ENCODE data around the gene KMO. TPM values are rescaled to one million over a fixed set of nuclear protein-coding genes. Genes with fewer than 3 reads are reported as not detected.

The KMO gene
- total RNA-seq (2014; rRNA removed; shearing (Covaris generic); ENCODE audit: low replicate concordance) = 2.8 and 5.8 TPM in 2 replicates

DNA sequence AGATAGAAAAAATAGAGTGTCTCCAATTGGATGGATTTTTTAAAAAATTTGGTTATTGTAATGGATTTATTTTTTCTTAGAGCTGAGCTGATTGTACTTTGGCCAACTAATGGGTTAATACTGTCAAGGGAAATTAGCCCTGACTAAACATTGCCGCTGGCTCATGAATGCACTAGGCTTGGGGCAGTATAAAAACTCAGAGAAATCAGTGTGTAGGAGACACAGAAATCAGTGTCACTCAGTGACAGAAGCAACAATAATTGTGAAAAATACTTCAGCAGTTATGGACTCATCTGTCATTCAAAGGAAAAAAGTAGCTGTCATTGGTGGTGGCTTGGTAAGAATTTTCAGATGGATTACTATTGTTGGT lies at the start of gene KMO:
TSS of gene KMO (plus strand) at position 217 of the 370 bp plus-strand sequence. CDS start at position 284, 67 bp downstream.
- Histone ChIP-seq H3K4me3 (ENCODE audit: low read length) (peak within 1 kb of the TSS; percentile 61), H3K9ac (ENCODE audit: low read length) (peak within 1 kb of the TSS; percentile 58), H4K20me1 (ENCODE audit: insufficient read depth, low read depth, low read length) (no peaks in the 10 kb centered on the region), H3K9me2 (replicated peaks; ENCODE audit: insufficient read depth, low read length) (no peaks in the 10 kb centered on the region), H3K27ac (ENCODE audit: low read length) (peak within 1 kb of the TSS; percentile 94), H3K4me2 (ENCODE audit: low read depth, low read length, poor library complexity, severe bottlenecking) (peak within 1 kb of the TSS; percentile 70), H3K79me2 (ENCODE audit: low read length) (no peaks in the 10 kb centered on the region), H3K9me3 (ENCODE audit: low read length) (no peaks in the 10 kb centered on the region), H2AFZ (ENCODE audit: low read length) (peak within 1 kb of the TSS; percentile 45; the same call in 1 of the 2 replicates), H3K36me3 (ENCODE audit: insufficient read depth, low read length) (no peaks in the 10 kb centered on the region), H3K27me3 (ENCODE audit: low read length) (no peaks in the 10 kb centered on the region), H3K4me1 (ENCODE audit: low read length) (peaks cover 33% of the 10 kb centered on the region)
- no peak for DNase-seq

DNA sequence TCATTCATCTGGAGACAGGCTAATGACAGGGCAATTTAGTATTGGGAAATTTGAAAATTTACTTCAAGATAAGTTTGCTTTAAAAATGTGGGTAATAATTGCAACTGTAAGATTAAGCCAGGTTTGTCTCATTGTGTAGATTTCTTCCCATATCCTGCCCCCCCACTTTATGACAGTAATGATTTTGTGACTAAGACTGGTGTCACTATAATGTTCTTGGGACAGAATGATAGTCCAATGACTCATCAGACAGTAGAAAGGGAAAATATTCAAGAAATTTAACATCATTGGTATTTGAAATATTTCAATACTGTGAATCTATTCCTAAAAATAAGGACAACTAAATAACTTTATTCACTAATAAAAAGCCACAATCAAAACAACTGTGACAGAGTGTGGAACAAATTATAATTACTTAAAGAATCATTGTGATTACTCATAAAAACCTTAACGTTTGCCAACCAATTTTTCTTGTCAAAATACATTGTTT lies 49.4 kb upstream of the KMO start:
- no peaks in the 10 kb centered on the region for H3K9me2 ChIP-seq (replicated peaks; ENCODE audit: insufficient read depth, low read length)
- no peak for DNase-seq
- no peaks in the 10 kb centered on the region for H3K9me3 ChIP-seq (ENCODE audit: low read length)
- no peaks in the 10 kb centered on the region for H3K79me2 ChIP-seq (ENCODE audit: low read length)
- no peak overlapping the region for H2AFZ ChIP-seq (ENCODE audit: low read length)
- no peaks in the 10 kb centered on the region for H3K36me3 ChIP-seq (ENCODE audit: insufficient read depth, low read length)
- H4K20me1 ChIP-seq (ENCODE audit: insufficient read depth, low read depth, low read length) = no peaks in the 10 kb centered on the region
- no peak overlapping the region for H3K27ac ChIP-seq (ENCODE audit: low read length)
- H3K4me2 ChIP-seq (ENCODE audit: low read depth, low read length, poor library complexity, severe bottlenecking) = no peak overlapping the region
- no peak overlapping the region for H3K9ac ChIP-seq (ENCODE audit: low read length)
- no peaks in the 10 kb centered on the region for H3K27me3 ChIP-seq (ENCODE audit: low read length)
- peaks cover 6% of the 10 kb centered on the region; the same call in 1 of the 2 replicates for H3K4me1 ChIP-seq (ENCODE audit: low read length)
- H3K4me3 ChIP-seq (ENCODE audit: low read length) = no peak overlapping the region

DNA sequence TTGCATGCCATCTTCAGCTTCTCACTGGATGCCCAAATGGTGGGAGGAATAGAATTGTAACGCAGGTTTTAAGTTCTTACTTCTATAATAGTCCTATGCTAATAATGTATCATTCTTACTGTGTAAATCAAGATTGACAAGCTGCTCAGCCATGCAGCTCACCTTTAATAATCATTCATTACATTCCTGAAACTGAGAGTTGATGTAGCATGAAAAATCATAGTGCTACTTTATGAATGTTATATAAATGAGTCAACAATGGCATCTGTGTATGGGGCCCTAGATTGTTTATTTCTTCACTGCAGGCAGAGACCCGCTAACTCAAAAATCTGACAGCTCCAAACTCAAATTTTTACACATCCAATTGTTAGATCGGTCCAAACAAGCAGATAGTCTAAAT lies 47.0 kb upstream of the KMO start:
- H3K9me2 ChIP-seq (replicated peaks; ENCODE audit: insufficient read depth, low read length) = no peaks in the 10 kb centered on the region
- no peak overlapping the region for H3K4me3 ChIP-seq (ENCODE audit: low read length)

DNA sequence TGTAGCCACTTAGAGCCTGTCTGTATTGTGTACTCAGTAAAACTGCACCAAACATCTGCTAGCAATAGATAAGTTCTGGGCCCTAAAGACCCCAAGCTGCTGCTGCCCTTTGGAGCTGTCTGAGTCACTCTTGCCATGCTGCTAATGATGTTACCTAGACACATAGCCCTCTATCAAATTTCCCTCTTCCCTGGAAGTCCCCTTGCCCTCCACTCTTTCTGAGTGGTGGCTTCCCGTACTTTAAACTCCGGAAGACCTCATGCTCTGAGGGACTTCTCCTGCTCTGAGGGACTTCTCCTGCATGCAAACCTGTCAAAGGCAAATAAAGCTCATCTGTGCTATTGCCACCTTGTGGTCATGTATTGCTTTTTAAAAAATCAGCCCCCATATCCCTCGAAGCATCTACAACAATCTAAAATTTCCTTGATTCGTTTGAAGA lies 46.6 kb upstream of the KMO start:
- Histone ChIP-seq H3K27ac (ENCODE audit: low read length) (no peak overlapping the region), H3K36me3 (ENCODE audit: insufficient read depth, low read length) (no peaks in the 10 kb centered on the region), H2AFZ (ENCODE audit: low read length) (no peak overlapping the region), H3K4me2 (ENCODE audit: low read depth, low read length, poor library complexity, severe bottlenecking) (no peak overlapping the region), H3K27me3 (ENCODE audit: low read length) (no peaks in the 10 kb centered on the region), H3K79me2 (ENCODE audit: low read length) (no peaks in the 10 kb centered on the region), H3K9me3 (ENCODE audit: low read length) (no peaks in the 10 kb centered on the region), H3K9ac (ENCODE audit: low read length) (no peak overlapping the region), H3K9me2 (replicated peaks; ENCODE audit: insufficient read depth, low read length) (no peaks in the 10 kb centered on the region), H3K4me3 (ENCODE audit: low read length) (no peak overlapping the region), H4K20me1 (ENCODE audit: insufficient read depth, low read depth, low read length) (no peaks in the 10 kb centered on the region), H3K4me1 (ENCODE audit: low read length) (peaks cover 3% of the 10 kb centered on the region; the same call in 1 of the 2 replicates)
- DNase-seq = peak; percentile 73

More for the DNA sequence above, 47.0 kb upstream of the KMO start:
- Histone ChIP-seq H3K36me3 (ENCODE audit: insufficient read depth, low read length) (no peaks in the 10 kb centered on the region), H3K79me2 (ENCODE audit: low read length) (no peaks in the 10 kb centered on the region), H4K20me1 (ENCODE audit: insufficient read depth, low read depth, low read length) (no peaks in the 10 kb centered on the region), H2AFZ (ENCODE audit: low read length) (no peak overlapping the region), H3K27ac (ENCODE audit: low read length) (no peak overlapping the region), H3K27me3 (ENCODE audit: low read length) (no peaks in the 10 kb centered on the region), H3K4me2 (ENCODE audit: low read depth, low read length, poor library complexity, severe bottlenecking) (no peak overlapping the region), H3K9me3 (ENCODE audit: low read length) (no peaks in the 10 kb centered on the region), H3K4me1 (ENCODE audit: low read length) (peaks cover 3% of the 10 kb centered on the region; the same call in 1 of the 2 replicates), H3K9ac (ENCODE audit: low read length) (no peak overlapping the region)
- no peak for DNase-seq

DNA sequence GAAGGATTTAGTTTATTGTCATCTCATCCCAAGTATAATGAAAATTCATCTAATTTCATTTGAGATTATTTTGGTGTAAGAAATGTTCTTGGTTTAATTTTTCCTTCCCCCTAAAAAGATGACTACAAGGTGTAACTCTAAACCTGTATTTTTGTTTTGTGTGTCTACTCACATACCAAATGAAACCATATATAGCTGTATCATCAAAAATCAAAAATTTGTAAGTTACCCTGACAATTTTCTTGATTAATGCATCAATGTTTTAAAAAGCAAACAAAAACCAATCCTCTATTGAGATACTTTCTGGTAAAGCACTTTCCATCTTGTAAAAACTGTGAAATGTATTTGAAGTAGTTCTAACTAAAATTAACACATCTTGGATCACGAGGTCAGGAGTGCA lies 43.4 kb upstream of the KMO start:
- Histone ChIP-seq H3K4me1 (ENCODE audit: low read length) (peaks cover 3% of the 10 kb centered on the region; the same call in 1 of the 2 replicates), H3K79me2 (ENCODE audit: low read length) (no peaks in the 10 kb centered on the region), H4K20me1 (ENCODE audit: insufficient read depth, low read depth, low read length) (no peaks in the 10 kb centered on the region), H3K4me2 (ENCODE audit: low read depth, low read length, poor library complexity, severe bottlenecking) (no peak overlapping the region), H2AFZ (ENCODE audit: low read length) (no peak overlapping the region), H3K9me2 (replicated peaks; ENCODE audit: insufficient read depth, low read length) (no peaks in the 10 kb centered on the region), H3K36me3 (ENCODE audit: insufficient read depth, low read length) (no peaks in the 10 kb centered on the region), H3K9ac (ENCODE audit: low read length) (no peak overlapping the region), H3K9me3 (ENCODE audit: low read length) (no peaks in the 10 kb centered on the region), H3K27me3 (ENCODE audit: low read length) (no peaks in the 10 kb centered on the region), H3K4me3 (ENCODE audit: low read length) (no peak overlapping the region), H3K27ac (ENCODE audit: low read length) (no peak overlapping the region)
- no peak for DNase-seq

DNA sequence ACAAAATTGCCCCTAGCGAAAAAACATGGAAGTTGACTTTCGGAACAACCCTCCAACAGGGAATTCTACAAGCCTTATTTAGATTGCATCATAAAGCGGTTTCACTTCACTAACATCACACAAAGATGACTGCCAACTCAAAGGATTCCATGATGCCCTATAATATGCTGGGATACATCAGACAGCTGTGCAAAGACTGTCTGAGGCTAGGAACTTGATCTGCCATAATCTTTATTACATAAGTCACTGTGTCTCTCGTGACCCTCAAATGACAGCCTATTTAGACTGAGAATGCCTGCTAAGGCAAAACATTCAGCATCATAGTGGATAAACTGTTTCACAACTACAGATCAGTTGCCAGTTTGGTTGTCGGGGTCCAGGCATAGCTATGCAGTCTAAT lies 36.4 kb upstream of the KMO start:
- H2AFZ ChIP-seq (ENCODE audit: low read length) = no peak overlapping the region
- no peak for DNase-seq
- H3K36me3 ChIP-seq (ENCODE audit: insufficient read depth, low read length) = peaks cover 16% of the 10 kb centered on the region; the same call in 1 of the 2 replicates
- H3K9me2 ChIP-seq (replicated peaks; ENCODE audit: insufficient read depth, low read length) = no peaks in the 10 kb centered on the region
- H3K27ac ChIP-seq (ENCODE audit: low read length) = no peak overlapping the region
- no peak overlapping the region for H3K4me3 ChIP-seq (ENCODE audit: low read length)
- H3K79me2 ChIP-seq (ENCODE audit: low read length) = no peaks in the 10 kb centered on the region
- no peak overlapping the region for H3K4me2 ChIP-seq (ENCODE audit: low read depth, low read length, poor library complexity, severe bottlenecking)
- H3K4me1 ChIP-seq (ENCODE audit: low read length) = no peaks in the 10 kb centered on the region
- H3K27me3 ChIP-seq (ENCODE audit: low read length) = no peaks in the 10 kb centered on the region
- H4K20me1 ChIP-seq (ENCODE audit: insufficient read depth, low read depth, low read length) = no peaks in the 10 kb centered on the region
- no peak overlapping the region for H3K9ac ChIP-seq (ENCODE audit: low read length)
- no peaks in the 10 kb centered on the region for H3K9me3 ChIP-seq (ENCODE audit: low read length)

DNA sequence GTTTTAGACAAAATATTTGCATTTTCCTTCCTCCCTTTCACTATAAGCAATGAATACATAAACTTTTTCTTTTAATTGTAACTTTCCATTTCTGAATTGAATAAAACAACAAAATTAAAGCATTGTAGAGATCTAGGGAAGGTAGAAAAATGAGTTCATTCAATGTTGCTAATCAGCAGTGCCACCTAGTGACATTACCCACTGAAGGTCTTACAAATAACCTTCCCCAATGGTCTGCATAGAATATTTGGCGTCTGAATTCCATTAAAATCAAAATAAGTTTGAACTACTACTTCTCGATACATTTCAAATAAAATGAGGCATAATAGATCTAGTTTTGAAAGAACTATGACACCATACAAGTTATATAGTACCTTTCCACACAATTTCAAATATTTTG lies 32.3 kb upstream of the KMO start:
- H3K4me1 ChIP-seq (ENCODE audit: low read length) = no peaks in the 10 kb centered on the region
- no peak overlapping the region for H3K27ac ChIP-seq (ENCODE audit: low read length)
- H3K9me2 ChIP-seq (replicated peaks; ENCODE audit: insufficient read depth, low read length) = no peaks in the 10 kb centered on the region
- H3K79me2 ChIP-seq (ENCODE audit: low read length) = no peaks in the 10 kb centered on the region
- DNase-seq = peak; percentile 49
- no peaks in the 10 kb centered on the region for H3K9me3 ChIP-seq (ENCODE audit: low read length)
- no peak overlapping the region for H3K9ac ChIP-seq (ENCODE audit: low read length)
- H3K4me2 ChIP-seq (ENCODE audit: low read depth, low read length, poor library complexity, severe bottlenecking) = no peak overlapping the region
- H3K27me3 ChIP-seq (ENCODE audit: low read length) = no peaks in the 10 kb centered on the region
- H3K4me3 ChIP-seq (ENCODE audit: low read length) = no peak overlapping the region
- no peak overlapping the region for H2AFZ ChIP-seq (ENCODE audit: low read length)
- peaks cover 36% of the 10 kb centered on the region; the same call in 1 of the 2 replicates for H3K36me3 ChIP-seq (ENCODE audit: insufficient read depth, low read length)
- no peaks in the 10 kb centered on the region for H4K20me1 ChIP-seq (ENCODE audit: insufficient read depth, low read depth, low read length)

DNA sequence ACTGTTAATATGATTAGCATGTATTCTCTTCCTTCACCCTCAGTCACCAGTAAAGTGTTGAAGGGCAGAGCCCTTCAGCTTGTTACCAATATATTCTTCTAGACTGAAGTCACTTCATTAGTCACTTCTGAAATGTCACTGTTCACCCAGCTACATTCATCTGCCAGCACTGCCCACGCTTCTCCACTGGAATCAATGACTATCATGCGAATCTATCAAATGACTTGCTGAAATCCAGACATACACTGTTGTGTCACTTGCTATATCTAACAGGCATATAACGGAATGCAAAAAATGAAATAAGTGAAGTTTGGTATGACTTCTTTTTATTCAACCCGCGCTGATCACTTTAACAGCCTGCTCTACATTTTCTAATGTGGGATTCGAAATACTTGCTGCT lies 28.7 kb upstream of the KMO start:
- Histone ChIP-seq H3K27ac (ENCODE audit: low read length) (no peak overlapping the region), H3K79me2 (ENCODE audit: low read length) (peaks cover 2% of the 10 kb centered on the region; the same call in 1 of the 2 replicates), H2AFZ (ENCODE audit: low read length) (no peak overlapping the region), H3K4me2 (ENCODE audit: low read depth, low read length, poor library complexity, severe bottlenecking) (no peak overlapping the region), H3K36me3 (ENCODE audit: insufficient read depth, low read length) (peaks cover 56% of the 10 kb centered on the region), H3K27me3 (ENCODE audit: low read length) (no peaks in the 10 kb centered on the region), H3K9me3 (ENCODE audit: low read length) (no peaks in the 10 kb centered on the region), H4K20me1 (ENCODE audit: insufficient read depth, low read depth, low read length) (no peaks in the 10 kb centered on the region), H3K9ac (ENCODE audit: low read length) (no peak overlapping the region), H3K9me2 (replicated peaks; ENCODE audit: insufficient read depth, low read length) (no peaks in the 10 kb centered on the region), H3K4me3 (ENCODE audit: low read length) (no peak overlapping the region), H3K4me1 (ENCODE audit: low read length) (no peaks in the 10 kb centered on the region)
- DNase-seq = no peak

All from Karpas-422 (cell line).